BE2C (cell line): ENCODE results near the gene PDHX.

ENCODE experiments used
- DNase-seq: peaks from one replicate; pipeline ENCODE4 v3.0.0-alpha.2; 2020
- H3K27me3 ChIP-seq: fragments of 250-450 bp; sonication (Bioruptor Pico); 2 replicates; pipeline ENCODE4 v1.5.1; 2020; ENCODE audit warnings: mild to moderate bottlenecking
- H3K36me3 ChIP-seq: fragments of 250-450 bp; sonication (Bioruptor Pico); 2 replicates; pipeline ENCODE4 v1.5.1; 2020; ENCODE audit warnings: mild to moderate bottlenecking
- H3K4me1 ChIP-seq: fragments of 250-450 bp; sonication (Bioruptor Pico); 2 replicates; pipeline ENCODE4 v1.5.1; 2020
- H3K4me3 ChIP-seq: 2 replicates; pipeline ENCODE4 v1.5.1; 2011; ENCODE audit warnings: low read depth, low read length
- H3K9me3 ChIP-seq: fragments of 250-450 bp; sonication (Bioruptor Pico); 2 replicates; pipeline ENCODE4 v1.5.1; 2020
- CTCF ChIP-seq: IDR thresholded peaks from 2 replicates; pipeline ENCODE4 v1.5.1; 2012; ENCODE audit warnings: mild to moderate bottlenecking, low read depth, low read length

PDHX gene

GRCh38 chr11:34996958-34997357 lies 80.5 kb downstream of the PDHX start:
- no peak for DNase-seq
- Histone ChIP-seq H3K36me3 (no peaks in the 10 kb centered on the region), H3K9me3 (no peaks in the 10 kb centered on the region), H3K4me3 (no peak overlapping the region), H3K27me3 (no peaks in the 10 kb centered on the region), H3K4me1 (no peaks in the 10 kb centered on the region)
- TF ChIP-seq CTCF, result no peak

- H3K36me3 ChIP-seq, result no peaks in the 10 kb centered on the region
- TF ChIP-seq CTCF, result no peak
- no peak overlapping the region for H3K4me3 ChIP-seq
Measured at GRCh38 chr11:34997952-34998528, 81.6 kb downstream of the PDHX start.

GRCh38 chr11:34999453-34999852 lies 83.0 kb downstream of the PDHX start:
- H3K36me3 ChIP-seq, result no peaks in the 10 kb centered on the region
- no peak for TF ChIP-seq CTCF
- H3K9me3 ChIP-seq, result no peaks in the 10 kb centered on the region
- no peak overlapping the region for H3K4me3 ChIP-seq
- DNase-seq, result no peak
- H3K27me3 ChIP-seq, result no peaks in the 10 kb centered on the region
- H3K4me1 ChIP-seq, result no peaks in the 10 kb centered on the region

More at GRCh38 chr11:34997952-34998528, 81.6 kb downstream of the PDHX start:
- DNase-seq, result no peak
- no peaks in the 10 kb centered on the region for H3K27me3 ChIP-seq
- H3K4me1 ChIP-seq, result no peaks in the 10 kb centered on the region
- no peaks in the 10 kb centered on the region for H3K9me3 ChIP-seq

- H3K9me3 ChIP-seq, result no peaks in the 10 kb centered on the region
- no peaks in the 10 kb centered on the region for H3K36me3 ChIP-seq
- no peaks in the 10 kb centered on the region for H3K27me3 ChIP-seq
- H3K4me3 ChIP-seq, result no peak overlapping the region
- TF ChIP-seq CTCF, result no peak
- no peak for DNase-seq
- H3K4me1 ChIP-seq, result no peaks in the 10 kb centered on the region
Measured at GRCh38 chr11:35003186-35003585, 86.8 kb downstream of the PDHX start.

GRCh38 chr11:35003658-35004057 lies 87.2 kb downstream of the PDHX start:
- TF ChIP-seq CTCF, result no peak
- H3K4me3 ChIP-seq, result no peak overlapping the region
- DNase-seq, result no peak
- no peaks in the 10 kb centered on the region for H3K36me3 ChIP-seq
- H3K4me1 ChIP-seq, result no peaks in the 10 kb centered on the region
- no peaks in the 10 kb centered on the region for H3K27me3 ChIP-seq
- no peaks in the 10 kb centered on the region for H3K9me3 ChIP-seq

- H3K4me1 ChIP-seq, result no peaks in the 10 kb centered on the region
- no peak for DNase-seq
Measured at GRCh38 chr11:35005141-35005780, 88.8 kb downstream of the PDHX start.

More at GRCh38 chr11:35005141-35005780, 88.8 kb downstream of the PDHX start:
- TF ChIP-seq CTCF, result no peak
- H3K4me3 ChIP-seq, result no peak overlapping the region
- H3K36me3 ChIP-seq, result no peaks in the 10 kb centered on the region
- no peaks in the 10 kb centered on the region for H3K27me3 ChIP-seq
- no peaks in the 10 kb centered on the region for H3K9me3 ChIP-seq
